ENCODE data around the gene INPP5D.

GRCh38 chr2:233173115-233173514 is 113.0 kb downstream of the INPP5D start:
- no peak for TF ChIP-seq CTCF (conservative IDR thresholded peaks at IDR 0.05; ENCODE audit: low read depth, low read length)
- no peak for TF ChIP-seq EZH2 (IDR thresholded peaks at IDR 0.05; ENCODE audit: borderline replicate concordance, low read depth, low read length, poor library complexity, severe bottlenecking)

Data from A673 (cell line).